Fibroblast of mammary gland (primary cell): Measurements from ENCODE around the gene SMIM35.

Source experiments
- DNase-seq: peaks from one replicate; pipeline ENCODE4 v3.0.0-alpha.2; 2010; ENCODE audit warnings: low read depth
- H3K4me3 ChIP-seq: 2 replicates; pipeline ENCODE4 v1.5.1; 2011; ENCODE audit warnings: low read depth, mild to moderate bottlenecking, low read length, moderate library complexity; ENCODE audit not compliant: control insufficient read depth
- TF ChIP-seq, protein P1 (sequence below): conservative IDR thresholded peaks from 2 replicates; pipeline ENCODE4 v1.5.1; 2011; ENCODE audit warnings: low read depth, low read length, inconsistent platforms; ENCODE audit not compliant: control insufficient read depth, insufficient read depth

SMIM35 gene

DNA sequence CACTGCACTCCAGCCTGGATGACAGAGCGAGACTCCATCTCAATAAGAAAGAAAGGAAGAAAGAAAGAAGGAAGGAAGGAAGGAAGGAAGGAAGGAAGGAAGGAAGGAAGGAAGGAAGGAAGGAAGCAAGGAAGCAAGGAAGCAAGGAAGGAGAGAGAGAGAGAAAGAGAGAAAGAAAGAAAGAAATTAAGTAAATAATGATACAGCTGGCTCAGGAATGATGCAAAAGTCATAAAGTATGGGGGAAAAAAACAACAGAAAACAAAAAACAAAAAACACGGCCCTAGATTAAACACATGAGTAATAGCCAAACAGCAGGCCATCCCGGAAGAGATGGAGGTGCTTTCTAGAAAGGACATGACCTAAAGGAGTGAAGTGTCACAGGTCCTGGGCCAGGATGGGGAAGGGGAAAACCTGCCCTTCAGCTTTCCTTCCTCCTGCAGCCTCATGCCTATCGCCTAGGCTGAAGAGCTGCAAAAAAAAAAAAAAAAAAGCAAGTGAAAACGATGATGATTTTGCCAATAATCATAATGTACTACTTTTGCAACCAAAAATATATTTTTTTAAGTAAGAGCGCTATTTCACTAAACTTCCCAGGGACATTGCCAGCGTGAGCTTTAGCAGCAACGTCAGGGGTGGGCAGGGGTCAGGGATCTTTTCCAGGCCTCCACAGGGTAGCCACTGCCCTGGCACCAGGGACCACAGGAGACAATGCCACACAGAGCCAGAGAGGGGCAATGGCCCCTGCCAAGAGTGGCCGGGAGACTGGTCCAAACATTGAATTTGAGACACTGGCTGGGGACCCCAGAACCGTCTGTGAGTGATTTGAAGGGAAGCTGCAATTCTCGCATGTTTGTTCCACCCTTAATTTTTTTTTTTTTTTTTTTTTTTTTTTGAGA lies 38.0 kb downstream of the SMIM35 start:
- no peak overlapping the region for H3K4me3 ChIP-seq
- TF ChIP-seq, protein P1, sequence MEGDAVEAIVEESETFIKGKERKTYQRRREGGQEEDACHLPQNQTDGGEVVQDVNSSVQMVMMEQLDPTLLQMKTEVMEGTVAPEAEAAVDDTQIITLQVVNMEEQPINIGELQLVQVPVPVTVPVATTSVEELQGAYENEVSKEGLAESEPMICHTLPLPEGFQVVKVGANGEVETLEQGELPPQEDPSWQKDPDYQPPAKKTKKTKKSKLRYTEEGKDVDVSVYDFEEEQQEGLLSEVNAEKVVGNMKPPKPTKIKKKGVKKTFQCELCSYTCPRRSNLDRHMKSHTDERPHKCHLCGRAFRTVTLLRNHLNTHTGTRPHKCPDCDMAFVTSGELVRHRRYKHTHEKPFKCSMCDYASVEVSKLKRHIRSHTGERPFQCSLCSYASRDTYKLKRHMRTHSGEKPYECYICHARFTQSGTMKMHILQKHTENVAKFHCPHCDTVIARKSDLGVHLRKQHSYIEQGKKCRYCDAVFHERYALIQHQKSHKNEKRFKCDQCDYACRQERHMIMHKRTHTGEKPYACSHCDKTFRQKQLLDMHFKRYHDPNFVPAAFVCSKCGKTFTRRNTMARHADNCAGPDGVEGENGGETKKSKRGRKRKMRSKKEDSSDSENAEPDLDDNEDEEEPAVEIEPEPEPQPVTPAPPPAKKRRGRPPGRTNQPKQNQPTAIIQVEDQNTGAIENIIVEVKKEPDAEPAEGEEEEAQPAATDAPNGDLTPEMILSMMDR, result no peak
- DNase-seq, result no peak

DNA sequence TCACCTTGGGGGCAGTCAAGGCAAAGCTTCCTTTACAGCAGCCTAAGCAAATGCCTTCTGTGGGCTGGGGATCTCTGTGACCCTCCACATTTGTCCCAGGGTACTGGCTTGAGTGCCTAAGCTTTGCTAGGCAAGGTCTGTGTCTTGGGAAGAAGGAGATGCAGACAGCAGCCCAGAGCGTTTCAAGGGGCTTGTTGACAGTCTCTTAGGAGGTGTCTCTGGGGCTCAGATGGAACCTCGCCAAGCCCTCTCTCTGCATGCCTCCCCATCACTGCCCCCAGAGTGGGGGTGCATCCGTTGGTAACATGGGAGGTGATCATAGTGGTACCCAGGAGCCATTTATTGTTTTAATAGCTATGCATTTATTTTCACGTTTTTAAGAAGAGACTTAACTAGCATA lies 39.0 kb downstream of the SMIM35 start:
- TF ChIP-seq, protein P1, result no peak
- no peak overlapping the region for H3K4me3 ChIP-seq
- no peak for DNase-seq

DNA sequence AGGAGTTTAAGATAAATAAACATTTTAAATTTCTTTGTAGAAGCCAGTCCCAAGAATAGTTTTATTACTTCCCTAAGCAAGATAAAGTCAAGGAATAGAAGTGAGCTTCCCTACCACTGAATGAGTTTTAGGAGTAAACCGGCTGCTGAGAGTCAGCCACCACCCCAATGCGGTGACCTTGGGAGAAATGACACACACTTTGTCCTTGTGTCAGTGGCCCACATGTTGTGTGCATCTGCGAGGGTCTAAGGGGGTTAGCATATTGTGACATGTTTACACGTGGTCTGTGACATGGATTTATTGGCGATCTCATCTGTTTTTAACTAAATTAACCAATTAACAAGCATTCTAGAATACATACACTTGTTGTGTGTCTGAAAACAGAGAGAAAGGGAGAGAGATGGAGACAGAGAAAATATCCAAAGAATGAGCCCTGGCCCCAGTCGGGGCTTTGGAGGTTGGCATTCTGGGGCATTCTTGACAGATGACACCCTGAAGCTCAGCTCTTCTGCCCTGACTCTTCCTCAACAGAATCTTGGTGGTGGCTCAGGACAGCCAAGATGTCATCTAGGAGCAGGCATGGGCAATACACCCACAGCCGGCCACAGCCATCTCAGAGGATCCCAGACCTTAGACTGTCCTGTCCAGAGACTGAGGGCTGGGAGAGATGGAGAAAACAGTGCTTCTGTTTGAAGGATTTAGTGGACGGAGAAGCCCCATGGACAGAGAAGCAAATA lies 39.6 kb downstream of the SMIM35 start:
- no peak overlapping the region for H3K4me3 ChIP-seq
- no peak for DNase-seq
- TF ChIP-seq, protein P1, result no peak

DNA sequence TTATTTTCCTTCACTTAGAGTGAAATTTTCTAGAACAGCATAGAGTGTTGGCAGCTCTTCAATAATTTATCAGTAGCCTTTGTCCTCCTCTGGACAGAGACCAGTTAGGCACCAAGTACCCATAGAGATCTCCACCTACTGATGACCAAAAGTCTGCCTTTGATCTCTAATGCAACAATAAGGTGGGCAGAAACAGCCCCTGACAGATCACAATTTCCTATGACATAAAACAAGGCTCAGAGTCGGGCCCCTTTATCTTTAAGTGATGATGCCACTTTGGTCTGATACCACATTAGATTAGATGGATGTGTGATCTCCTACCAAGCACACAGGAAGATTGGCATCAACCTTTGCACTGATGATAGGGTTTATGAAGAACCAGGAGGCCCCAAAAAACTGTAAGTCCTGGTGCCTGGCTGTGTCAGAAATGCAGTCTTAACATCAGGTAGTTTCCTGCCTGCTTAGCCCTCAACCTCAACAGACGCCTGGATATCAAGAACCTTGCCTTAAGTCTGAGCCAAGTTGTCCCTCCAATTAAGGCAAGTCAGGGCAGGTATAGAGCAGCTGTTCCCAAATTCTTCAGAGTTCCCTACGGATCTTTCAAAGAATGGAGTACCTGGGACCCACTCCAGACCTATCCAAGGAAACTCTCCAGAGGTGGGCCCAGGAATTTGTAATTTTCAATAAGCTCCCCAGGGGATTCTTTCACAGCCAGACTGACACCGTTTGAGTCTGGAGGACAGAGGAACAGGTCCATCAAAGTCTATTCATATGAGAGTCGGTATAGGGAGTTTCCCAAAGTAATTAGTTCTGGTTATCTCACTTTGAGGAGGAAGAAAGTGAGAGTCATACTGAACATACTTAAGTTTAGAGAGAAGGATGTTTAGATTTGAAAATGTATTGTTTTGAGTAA lies 40.5 kb downstream of the SMIM35 start:
- H3K4me3 ChIP-seq, result no peak overlapping the region
- DNase-seq, result no peak
- TF ChIP-seq, protein P1, result no peak

DNA sequence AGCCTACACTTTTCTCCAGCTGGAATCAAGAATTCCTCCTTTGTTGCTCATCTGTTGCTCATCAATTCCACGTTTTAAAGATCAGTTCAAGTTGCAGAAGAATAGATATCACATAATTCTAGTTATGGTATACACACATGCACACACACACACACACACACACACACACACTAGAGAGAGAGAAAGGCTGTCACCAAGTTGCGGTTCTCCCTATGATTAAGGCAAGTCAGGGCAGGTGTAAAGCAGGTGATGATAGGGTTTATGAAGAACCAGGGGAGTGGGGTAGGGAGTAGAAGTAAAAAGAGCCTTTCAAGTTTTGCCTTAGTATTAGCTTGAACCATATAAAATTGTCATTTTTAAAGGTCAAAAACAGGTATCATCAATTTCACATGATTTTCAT lies 41.6 kb downstream of the SMIM35 start:
- TF ChIP-seq, protein P1, result no peak
- no peak for DNase-seq
- no peak overlapping the region for H3K4me3 ChIP-seq

DNA sequence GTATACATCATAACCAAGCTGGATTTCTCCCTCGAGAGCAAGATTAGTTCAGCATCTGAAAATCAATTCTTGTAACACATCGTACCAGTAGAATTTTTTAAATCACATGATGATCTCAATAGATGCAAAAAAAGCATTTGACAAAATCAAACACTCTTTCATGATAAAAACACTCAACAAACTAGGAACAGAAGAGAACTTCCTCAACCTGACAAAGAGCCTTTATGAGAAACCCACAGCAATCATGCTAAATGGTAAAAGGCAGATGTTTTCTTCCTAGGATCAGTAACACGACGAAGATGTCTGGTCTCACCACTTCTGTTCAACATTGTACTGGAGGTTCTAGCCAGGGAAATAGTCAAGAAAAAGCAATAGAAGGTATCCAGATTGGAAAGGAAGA lies 44.0 kb downstream of the SMIM35 start:
- no peak for DNase-seq
- no peak overlapping the region for H3K4me3 ChIP-seq
- TF ChIP-seq, protein P1, result no peak
